Lower leg skin (tissue), 4 donors: Measurements from ENCODE around the gene ATE1. TPM values are rescaled to one million over a fixed set of nuclear protein-coding genes. Genes with fewer than 3 reads are reported as not detected.
"Not testable (repeated sequence)": the region's sequence is repeated elsewhere in the genome, so short reads cannot be mapped to it uniquely, and the experiment has no call there.

Source experiments
- DNase-seq, 2 donors: peaks; one replicate each; pipeline ENCODE4 v3.0.0-alpha.2; 2019; ENCODE audit warnings: low spot score in 2 of 2
- H3K4me3 ChIP-seq: fragments of 200-600 bp; sonication (generic); 2 replicates; pipeline ENCODE4 v1.5.1; 2017; ENCODE audit warnings: mild to moderate bottlenecking, low read depth; ENCODE audit not compliant: poor library complexity, severe bottlenecking
- CTCF ChIP-seq, 3 donors: fragments of 450-650 bp; IDR thresholded peaks; one replicate each; pipeline ENCODE4 v1.5.1; 2016; ENCODE audit warnings: antibody characterized with exemption in 3 of 3, mild to moderate bottlenecking in 3 of 3, moderate library complexity in 2 of 3
- POLR2A ChIP-seq, 2 donors: fragments of 450-650 bp; IDR thresholded peaks; one replicate each; pipeline ENCODE4 v1.6.1; 2016 to 2017; ENCODE audit warnings: antibody characterized with exemption in 2 of 2, mild to moderate bottlenecking in 1 of 2, moderate library complexity in 1 of 2
- WGBS, 2 donors: methylation state at CpG; one replicate each; pipeline ENCODE4 v1.1.5; 2018; 5-methylcytosine and 5-hydroxymethylcytosine counted together
- intact Hi-C: fragments of 100-400 bp; cut with DNase I; formaldehyde crosslinking; loops from one replicate; pipeline ENCODE4 v1.15.0; 2023; ENCODE audit warnings: low total_unique reads
- total RNA-seq, 4 donors: library from RNA; depleted of rRNA; stranded (reverse); fragments of >200 nt; gene quantifications; one replicate each; pipeline ENCODE4 v1.1.0, GENCODE V29; 2016

The ATE1 gene
- total RNA-seq, 4 donors from 2014 or later, result 11.5 to 22.2 (median 18.2) TPM

- intact Hi-C loops, result no loop called here
- no peak overlapping the region for H3K4me3 ChIP-seq
- WGBS, 2 donors, result 75 to 82% methylated on average over 15 of the region's 15 CpGs
- TF ChIP-seq CTCF (IDR thresholded peaks at IDR 0.05) (no peak), POLR2A (IDR thresholded peaks at IDR 0.05) (no peak)
- DNase-seq, result no peak
Measured at GRCh38 chr10:121708728-121709674, 218.8 kb downstream of the ATE1 start.

GRCh38 chr10:121702351-121703320 lies 225.2 kb downstream of the ATE1 start:
- no peak overlapping the region for H3K4me3 ChIP-seq
- WGBS, 2 donors, result 62 to 64% methylated on average over 13 of the region's 13 CpGs
- TF ChIP-seq CTCF (IDR thresholded peaks at IDR 0.05) (no peak), POLR2A (IDR thresholded peaks at IDR 0.05) (no peak)
- no peak for DNase-seq
- intact Hi-C loops, result no loop called here

GRCh38 chr10:121700416-121700815 lies 227.4 kb downstream of the ATE1 start:
- no peak overlapping the region for H3K4me3 ChIP-seq
- 75 to 91% methylated on average over 1 of the region's 1 CpG for WGBS, 2 donors
- TF ChIP-seq POLR2A (IDR thresholded peaks at IDR 0.05) (no peak), CTCF (IDR thresholded peaks at IDR 0.05) (no peak)
- DNase-seq, result no peak
- intact Hi-C loops, result no loop called here

GRCh38 chr10:121699703-121700102 lies 228.1 kb downstream of the ATE1 start:
- H3K4me3 ChIP-seq, DNase-seq, intact Hi-C loops: not testable (repeated sequence)
- 91 to 93% methylated on average over 3 of the region's 3 CpGs for WGBS, 2 donors

GRCh38 chr10:121698902-121699301 lies 228.9 kb downstream of the ATE1 start:
- no peak for DNase-seq
- intact Hi-C loops, result no loop called here
- no peak overlapping the region for H3K4me3 ChIP-seq
- no peak for TF ChIP-seq CTCF (IDR thresholded peaks at IDR 0.05)
- no peak for TF ChIP-seq POLR2A (IDR thresholded peaks at IDR 0.05)
- 91 to 92% methylated on average over 12 of the region's 12 CpGs for WGBS, 2 donors

GRCh38 chr10:121698336-121698735 lies 229.5 kb downstream of the ATE1 start:
- no peak overlapping the region for H3K4me3 ChIP-seq
- intact Hi-C loops, result no loop called here
- DNase-seq, result no peak
- no peak for TF ChIP-seq CTCF (IDR thresholded peaks at IDR 0.05)
- no peak for TF ChIP-seq POLR2A (IDR thresholded peaks at IDR 0.05)
- WGBS, 2 donors, result 72 to 75% methylated on average over 7 of the region's 7 CpGs
